SK-N-SH (cell line): Measurements from ENCODE around the gene EIPR1. TPM values are rescaled to one million over a fixed set of nuclear protein-coding genes. Genes with fewer than 3 reads are reported as not detected.

ENCODE experiments used
- CTCF ChIA-PET: fragments of 300-600, 350-600 bp; formaldehyde crosslinking; extraction: SDS; loops from one replicate; lab custom pipeline; 2021; lab: Yijun Ruan, JAX
- POLR2A ChIA-PET: fragments of 350-600 bp; sonication (Branson Sonifier 250); formaldehyde crosslinking; extraction: SDS; loops from one replicate; lab custom pipeline; 2020; ENCODE audit warnings: antibody characterized with exemption, inconsistent platforms; lab: Yijun Ruan, JAX
- DNase-seq: peaks from one replicate; pipeline ENCODE4 v3.0.0; 2012
- H2AFZ ChIP-seq: fragments of 200-600 bp; sonication (generic); 2 replicates; pipeline ENCODE4 v1.8.1; 2016; ENCODE audit warnings: antibody characterized with exemption, mild to moderate bottlenecking, low read depth
- H3F3A ChIP-seq: fragments of 200-600 bp; sonication (generic); replicated peaks from 2 replicates; pipeline ENCODE3; 2016; ENCODE audit warnings: antibody characterized with exemption, mild to moderate bottlenecking; ENCODE audit not compliant: insufficient read depth
- H3K27ac ChIP-seq, 2 experiments: fragments of 200-500 bp in 1 of 2; fragments of 200-600 bp in 1 of 2; sonication (Bioruptor generic) in 1 of 2; sonication (generic), shearing (Covaris generic) in 1 of 2; 2 replicates each; pipeline versions ENCODE4 v1.5.1 to v1.6.1; 2014 to 2016; ENCODE audit warnings: low read depth in 2 of 2, inconsistent platforms in 1 of 2, low read length in 1 of 2, mild to moderate bottlenecking in 1 of 2, mixed read lengths in 1 of 2
- H3K27me3 ChIP-seq: fragments of 200-600 bp; sonication (generic), shearing (Covaris generic); 2 replicates; pipeline ENCODE4 v1.6.1; 2016; ENCODE audit warnings: mixed run types; ENCODE audit not compliant: insufficient read depth
- H3K36me3 ChIP-seq, 2 experiments: fragments of 200-500 bp in 1 of 2; fragments of 200-600 bp in 1 of 2; sonication (Bioruptor generic) in 1 of 2; sonication (generic) in 1 of 2; replicated peaks in 1 of 2; 2 replicates each; pipeline versions ENCODE3 to v1.5.1; 2014 to 2016; ENCODE audit warnings: low read length in 1 of 2, mild to moderate bottlenecking in 1 of 2; ENCODE audit not compliant: insufficient read depth in 2 of 2, control insufficient read depth in 1 of 2
- H3K4me1 ChIP-seq, 2 experiments: fragments of 200-500 bp in 1 of 2; fragments of 200-600 bp in 1 of 2; sonication (Bioruptor generic) in 1 of 2; sonication (generic), shearing (Covaris generic) in 1 of 2; 2 replicates each; pipeline versions ENCODE4 v1.5.1 to v1.6.1; 2014 to 2016; ENCODE audit warnings: low read depth in 1 of 2, low read length in 1 of 2, mixed run types in 1 of 2; ENCODE audit not compliant: insufficient read depth in 2 of 2, control insufficient read depth in 1 of 2
- H3K4me2 ChIP-seq: fragments of 200-600 bp; sonication (generic), shearing (Covaris generic); 2 replicates; pipeline ENCODE4 v1.6.1; 2017; ENCODE audit warnings: mixed run types
- H3K4me3 ChIP-seq, 2 experiments: fragments of 200-500 bp in 1 of 2; fragments of 200-600 bp in 1 of 2; sonication (Bioruptor generic) in 1 of 2; sonication (generic), shearing (Covaris generic) in 1 of 2; 2 replicates each; pipeline versions ENCODE4 v1.5.1 to v1.8.1; 2014 to 2016; ENCODE audit warnings: low read depth in 2 of 2, inconsistent platforms in 1 of 2, low read length in 1 of 2, mild to moderate bottlenecking in 1 of 2, mixed read lengths in 1 of 2, moderate library complexity in 1 of 2
- H3K79me2 ChIP-seq: fragments of 200-600 bp; sonication (generic); 2 replicates; pipeline ENCODE4 v1.8.1; 2017; ENCODE audit warnings: mild to moderate bottlenecking; ENCODE audit not compliant: insufficient read depth
- H3K9ac ChIP-seq: fragments of 200-600 bp; sonication (generic); 2 replicates; pipeline ENCODE4 v1.6.1; 2017; ENCODE audit warnings: mixed run types
- H3K9me2 ChIP-seq: fragments of 200-600 bp; sonication (generic); 2 replicates; pipeline ENCODE4 v1.6.1; 2017; ENCODE audit warnings: mixed run types
- H3K9me3 ChIP-seq: fragments of 200-600 bp; sonication (generic); 2 replicates; pipeline ENCODE4 v1.6.1; 2017; ENCODE audit warnings: mixed run types, mild to moderate bottlenecking, moderate library complexity
- H4K20me1 ChIP-seq: fragments of 200-600 bp; sonication (generic); 2 replicates; pipeline ENCODE4 v1.6.1; 2017; ENCODE audit warnings: mild to moderate bottlenecking, mixed run types; ENCODE audit not compliant: insufficient read depth
- CHD2 ChIP-seq: fragments of 150-350 bp; IDR thresholded peaks from 2 replicates; pipeline ENCODE4 v1.6.1; 2018; ENCODE audit warnings: low read length; ENCODE audit not compliant: partially characterized antibody
- ELF1 ChIP-seq: IDR thresholded peaks from 2 replicates; pipeline ENCODE4 v1.4.0; 2012
- EZH2phosphoT487 ChIP-seq: fragments of 200-600 bp; sonication (generic); IDR thresholded peaks from 2 replicates; pipeline ENCODE4 v1.6.1; 2017; ENCODE audit warnings: low read depth, mixed run types, mild to moderate bottlenecking, antibody characterized with exemption, moderate library complexity, borderline replicate concordance
- FOSL2 ChIP-seq: IDR thresholded peaks from 2 replicates; pipeline ENCODE4 v1.4.0; 2012; ENCODE audit warnings: low read depth, mild to moderate bottlenecking, moderate library complexity, borderline replicate concordance
- FOXM1 ChIP-seq: IDR thresholded peaks from 2 replicates; pipeline ENCODE4 v1.4.0; 2012; ENCODE audit warnings: low read depth, mild to moderate bottlenecking
- IRF3 ChIP-seq: fragments of 150-350 bp; IDR thresholded peaks from 2 replicates; pipeline ENCODE4 v1.6.1; 2016; ENCODE audit warnings: mild to moderate bottlenecking, low read depth, low read length
- MEF2A ChIP-seq: IDR thresholded peaks from 2 replicates; pipeline ENCODE4 v1.4.0; 2012; ENCODE audit warnings: low read depth, borderline replicate concordance
- NFIC ChIP-seq: IDR thresholded peaks from 2 replicates; pipeline ENCODE4 v1.4.0; 2012; ENCODE audit warnings: borderline replicate concordance
- PBX3 ChIP-seq: IDR thresholded peaks from 2 replicates; pipeline ENCODE4; 2012
- RFX5 ChIP-seq: IDR thresholded peaks from 2 replicates; pipeline ENCODE4 v1.6.1; 2012; ENCODE audit warnings: mild to moderate bottlenecking, improper control_type of control experiment, low read length
- SMC3 ChIP-seq: IDR thresholded peaks from 2 replicates; pipeline ENCODE4 v1.6.1; 2012; ENCODE audit warnings: low read depth, low read length, improper control_type of control experiment
- TAF1 ChIP-seq: IDR thresholded peaks from 2 replicates; pipeline ENCODE4 v1.6.1; 2012; ENCODE audit warnings: low read depth, mild to moderate bottlenecking, low read length, moderate library complexity, borderline replicate concordance
- USF1 ChIP-seq: IDR thresholded peaks from 2 replicates; pipeline ENCODE4 v1.4.0; 2012; ENCODE audit warnings: low read depth, borderline replicate concordance
- YY1 ChIP-seq: IDR thresholded peaks from 2 replicates; pipeline ENCODE4 v1.4.0; 2012; ENCODE audit warnings: low read depth, mild to moderate bottlenecking
- WGBS: methylation state at CpG from one replicate; pipeline ENCODE4 v1.1.6; 2017; ENCODE audit warnings: low lambda C conversion rate; 5-methylcytosine and 5-hydroxymethylcytosine counted together
- polyA plus RNA-seq, 3 experiments: library from polyadenylated mRNA; depleted of rRNA; stranded (reverse); fragments of >200 nt; gene quantifications; 2 replicates each; pipeline ENCODE4 v1.2.3, GENCODE V29; 2012

EIPR1 gene
- polyA plus RNA-seq, 1 of the 3 experiments (the other 2 are of a cell fraction): 85.9 TPM

- H3K9me2 ChIP-seq: no peaks in the 10 kb centered on the region
Observed at GRCh38 chr2:3265471-3265870, 112.1 kb downstream of the EIPR1 start.

GRCh38 chr2:3264010-3264744 lies 113.4 kb downstream of the EIPR1 start:
- Histone ChIP-seq H3K9me2 (no peaks in the 10 kb centered on the region), H3K4me3 (no peak overlapping the region), H3F3A (no peaks in the 10 kb centered on the region), H4K20me1 (no peaks in the 10 kb centered on the region), H3K36me3 (peaks cover 0 to 10% of the 10 kb centered on the region in 2 experiments), H2AFZ (no peak overlapping the region), H3K9me3 (no peaks in the 10 kb centered on the region), H3K27me3 (no peaks in the 10 kb centered on the region), H3K27ac (no peak overlapping the region), H3K9ac (no peak overlapping the region), H3K4me1 (peaks cover 0 to 30% of the 10 kb centered on the region in 2 experiments; a peak in 1 of 4 replicates), H3K4me2 (no peak overlapping the region), H3K79me2 (no peaks in the 10 kb centered on the region; the same call in 1 of the 2 replicates)
- TF ChIP-seq IRF3 (no peak), PBX3 (no peak)
- POLR2A ChIA-PET: interaction anchor here (0.6 kb wide), 1 partner anchor 30 kb away, joined by 3 read pairs; no protein-coding TSS in a partner anchor
- DNase-seq: no peak
- CTCF ChIA-PET: no interaction called here
- 94% methylated on average over 12 of the region's 12 CpGs for WGBS

More at GRCh38 chr2:3265471-3265870, 112.1 kb downstream of the EIPR1 start:
- Histone ChIP-seq H3K9me3 (no peaks in the 10 kb centered on the region), H3K36me3 (peaks cover 0 to 10% of the 10 kb centered on the region in 2 experiments), H4K20me1 (no peaks in the 10 kb centered on the region), H3K79me2 (no peaks in the 10 kb centered on the region; the same call in 1 of the 2 replicates), H2AFZ (no peak overlapping the region), H3K4me3 (no peak overlapping the region), H3K27ac (no peak overlapping the region), H3K4me1 (peaks cover 0 to 30% of the 10 kb centered on the region in 2 experiments; a peak in 1 of 4 replicates), H3K9ac (no peak overlapping the region), H3K4me2 (no peak overlapping the region), H3F3A (no peaks in the 10 kb centered on the region), H3K27me3 (no peaks in the 10 kb centered on the region)
- CTCF ChIA-PET: interaction anchor here (0.9 to 2.2 kb wide), 3 partner anchors 9 to 23 kb away, joined by 3 to 10 read pairs (median 4); no protein-coding TSS in a partner anchor
- over 99% methylated on average over 8 of the region's 8 CpGs for WGBS
- POLR2A ChIA-PET: interaction anchor here (0.8 kb wide), 1 partner anchor 17 kb away, joined by 3 read pairs; no protein-coding TSS in a partner anchor
- DNase-seq: no peak
- no peak for TF ChIP-seq YY1
- no peak for TF ChIP-seq NFIC
- no peak for TF ChIP-seq SMC3
- TF ChIP-seq CHD2: no peak
- TF ChIP-seq FOXM1: no peak
- no peak for TF ChIP-seq ELF1
- TF ChIP-seq RFX5: no peak
- no peak for TF ChIP-seq MEF2A
- TF ChIP-seq EZH2phosphoT487: no peak
- TF ChIP-seq FOSL2: no peak
- no peak for TF ChIP-seq USF1
- no peak for TF ChIP-seq TAF1
- TF ChIP-seq, all 33 proteins: peak for 0
